HG03442 (cell line): ENCODE results near the gene MYEF2.

ENCODE experiments used
- ATAC-seq: cut with Tn5 transposase; IDR thresholded peaks from one replicate; pipeline ENCODE4 v1.9.1; 2021; ENCODE audit warnings: mild to moderate bottlenecking, moderate library complexity; ENCODE audit not compliant: unreplicated experiment

The MYEF2 gene

GRCh38 chr15:48090115-48090514 is 88.0 kb downstream of the MYEF2 start:
- no peak for ATAC-seq

- ATAC-seq = peak; percentile 73
Observed at GRCh38 chr15:48089702-48090101, 88.4 kb downstream of the MYEF2 start.

GRCh38 chr15:48087844-48088243 is 90.3 kb downstream of the MYEF2 start:
- ATAC-seq = no peak

- no peak for ATAC-seq
Observed at GRCh38 chr15:48086576-48086975, 91.5 kb downstream of the MYEF2 start.

- no peak for ATAC-seq
Observed at GRCh38 chr15:48086133-48086532, 92.0 kb downstream of the MYEF2 start.

- ATAC-seq = no peak
Observed at GRCh38 chr15:48085591-48085930, 92.5 kb downstream of the MYEF2 start.

GRCh38 chr15:48084759-48085590 is 93.1 kb downstream of the MYEF2 start:
- peak; percentile 48 for ATAC-seq
